ENCODE measurements around the gene AOPEP.

- TF ChIP-seq CTCF (IDR thresholded peaks at IDR 0.05; ENCODE audit: insufficient read depth, low read depth, low read length), result no peak
- TF ChIP-seq EZH2 (IDR thresholded peaks at IDR 0.05; ENCODE audit: insufficient read depth, low read length), result no peak
Observed at GRCh38 chr9:95023217-95024003, 296.9 kb downstream of the AOPEP start.

Measured in astrocyte (in vitro differentiated cells and primary cell).